Fibroblast of lung (primary cell): Measurements from ENCODE around the gene PEX11G. TPM values are rescaled to one million over a fixed set of nuclear protein-coding genes. Genes with fewer than 3 reads are reported as not detected.

Experiments used
- DNase-seq, 2 donors: peaks; one replicate each; pipeline versions ENCODE4 v3.0.0 to v3.0.0-alpha.2; 2010; ENCODE audit warnings: low read depth in 2 of 2
- H2AFZ ChIP-seq: 2 replicates; pipeline ENCODE4 v1.5.1; 2012; ENCODE audit warnings: low read length, control low read depth, inconsistent platforms
- H3K27ac ChIP-seq: 2 replicates; pipeline ENCODE4 v1.5.1; 2011; ENCODE audit warnings: low read length, control low read depth; ENCODE audit not compliant: insufficient read depth
- H3K27me3 ChIP-seq: 2 replicates; pipeline ENCODE4 v1.5.1; 2011; ENCODE audit warnings: mild to moderate bottlenecking, low read length; ENCODE audit not compliant: control insufficient read depth, insufficient read depth
- H3K36me3 ChIP-seq: 2 replicates; pipeline ENCODE4 v1.5.1; 2011; ENCODE audit warnings: low read length; ENCODE audit not compliant: control insufficient read depth, insufficient read depth
- H3K4me1 ChIP-seq: 2 replicates; pipeline ENCODE4 v1.5.1; 2011; ENCODE audit warnings: low read length; ENCODE audit not compliant: control insufficient read depth, insufficient read depth; ENCODE audit errors: extremely low read depth
- H3K4me2 ChIP-seq: 2 replicates; pipeline ENCODE4 v1.5.1; 2011; ENCODE audit warnings: low read length, control low read depth; ENCODE audit not compliant: insufficient read depth; ENCODE audit errors: extremely low read depth
- H3K4me3 ChIP-seq, 4 experiments: fragments of 200-600 bp in 1 of 4; sonication (generic) in 1 of 4; replicated peaks in 1 of 4; 2 replicates each; pipeline ENCODE4 v1.5.1; 2011 to 2016; ENCODE audit warnings: low read length in 4 of 4, low read depth in 3 of 4, mild to moderate bottlenecking in 3 of 4, control low read depth in 2 of 4, inconsistent platforms in 1 of 4, mixed read lengths in 1 of 4; ENCODE audit not compliant: insufficient read depth in 1 of 4; ENCODE audit errors: control extremely low read depth in 1 of 4
- H3K79me2 ChIP-seq: 2 replicates; pipeline ENCODE4 v1.5.1; 2012; ENCODE audit warnings: mild to moderate bottlenecking, low read length, inconsistent platforms; ENCODE audit not compliant: control insufficient read depth, insufficient read depth
- H3K9ac ChIP-seq: 2 replicates; pipeline ENCODE4 v1.5.1; 2011; ENCODE audit warnings: mild to moderate bottlenecking, low read length, control low read depth; ENCODE audit not compliant: insufficient read depth
- H3K9me3 ChIP-seq: 2 replicates; pipeline ENCODE4 v1.5.1; 2012; ENCODE audit warnings: low read depth, low read length; ENCODE audit not compliant: control insufficient read depth, insufficient read depth
- H4K20me1 ChIP-seq: 2 replicates; pipeline ENCODE4 v1.5.1; 2011; ENCODE audit warnings: low read length; ENCODE audit not compliant: control insufficient read depth, insufficient read depth; ENCODE audit errors: extremely low read depth
- CTCF ChIP-seq, 2 donors: IDR thresholded peaks in 1 of 2; conservative IDR thresholded peaks in 1 of 2; 1 replicate in 1 of 2; 2 replicates in 1 of 2; pipeline ENCODE4 v1.5.1; 2011 to 2012; ENCODE audit warnings: low read length in 2 of 2, control low read depth in 1 of 2, inconsistent platforms in 1 of 2, low read depth in 1 of 2, mild to moderate bottlenecking in 1 of 2
- EZH2 ChIP-seq: IDR thresholded peaks from 2 replicates; pipeline ENCODE4 v1.5.1; 2012; ENCODE audit warnings: low read length, control low read depth, mild to moderate bottlenecking; ENCODE audit errors: missing control alignments
- polyA plus RNA-seq, 2 donors: library from polyadenylated mRNA; depleted of rRNA in 1 of 2; stranded (reverse) in 1 of 2; unstranded in 1 of 2; fragments of >200 nt; gene quantifications; 2 replicates each; pipeline ENCODE4 v1.2.1, GENCODE V29; 2011 to 2012; ENCODE audit warnings: missing spikeins in 1 of 2
- total RNA-seq: library from RNA; depleted of rRNA; stranded (reverse); fragments of >200 nt; gene quantifications from 2 replicates; pipeline ENCODE4 v1.2.1, GENCODE V29; 2014

PEX11G gene
- total and polyA plus RNA-seq, 2 donors (not counting 1 experiment from before 2014, with no cell fraction given): 1.2 to 3.8 TPM

GRCh38 chr19:7505288-7505681 is 16.4 kb upstream of the PEX11G start:
- Histone ChIP-seq H3K9me3 (no peaks in the 10 kb centered on the region), H3K36me3 (no peaks in the 10 kb centered on the region), H3K4me2 (no peak overlapping the region), H2AFZ (no peak overlapping the region), H3K79me2 (no peaks in the 10 kb centered on the region), H3K4me3 (no peak overlapping the region), H4K20me1 (no peaks in the 10 kb centered on the region), H3K4me1 (peaks cover 2% of the 10 kb centered on the region), H3K27ac (no peak overlapping the region), H3K27me3 (no peaks in the 10 kb centered on the region), H3K9ac (no peak overlapping the region)
- no peak for TF ChIP-seq EZH2
- TF ChIP-seq CTCF (conservative IDR thresholded peaks at IDR 0.05 in 1 of 2, IDR thresholded peaks at IDR 0.05 in 1 of 2; ENCODE audit: low read depth in 1 of 2, low read length in 2 of 2): no peak
- DNase-seq: no peak

GRCh38 chr19:7504684-7505083 is 15.8 kb upstream of the PEX11G start:
- no peak overlapping the region for H3K4me2 ChIP-seq
- no peak overlapping the region for H2AFZ ChIP-seq
- no peak for TF ChIP-seq EZH2
- TF ChIP-seq CTCF (conservative IDR thresholded peaks at IDR 0.05 in 1 of 2, IDR thresholded peaks at IDR 0.05 in 1 of 2; ENCODE audit: low read depth in 1 of 2, low read length in 2 of 2): no peak
- no peaks in the 10 kb centered on the region for H3K27me3 ChIP-seq
- H3K4me1 ChIP-seq: peaks cover 2% of the 10 kb centered on the region
- H3K9ac ChIP-seq: no peak overlapping the region
- no peaks in the 10 kb centered on the region for H3K9me3 ChIP-seq
- H3K27ac ChIP-seq: no peak overlapping the region
- H3K36me3 ChIP-seq: no peaks in the 10 kb centered on the region
- no peaks in the 10 kb centered on the region for H4K20me1 ChIP-seq
- no peak overlapping the region for H3K4me3 ChIP-seq
- no peaks in the 10 kb centered on the region for H3K79me2 ChIP-seq
- DNase-seq: no peak

- Histone ChIP-seq H3K36me3 (no peaks in the 10 kb centered on the region), H3K27me3 (no peaks in the 10 kb centered on the region), H3K9me3 (no peaks in the 10 kb centered on the region), H3K79me2 (no peaks in the 10 kb centered on the region), H3K4me2 (no peak overlapping the region), H3K9ac (no peak overlapping the region), H3K27ac (no peak overlapping the region), H2AFZ (no peak overlapping the region), H3K4me1 (no peaks in the 10 kb centered on the region), H4K20me1 (no peaks in the 10 kb centered on the region), H3K4me3 (no peak overlapping the region)
- TF ChIP-seq CTCF (conservative IDR thresholded peaks at IDR 0.05 in 1 of 2, IDR thresholded peaks at IDR 0.05 in 1 of 2; ENCODE audit: low read depth in 1 of 2, low read length in 2 of 2): no peak
- TF ChIP-seq EZH2: no peak
- no peak for DNase-seq
These were observed 13.7 kb upstream of the PEX11G start for GRCh38 chr19:7502552-7502951.
